HG02588 (cell line): ENCODE measurements around the gene STRA8.

Experiments
- ATAC-seq: cut with Tn5 transposase; IDR thresholded peaks from one replicate; pipeline ENCODE4 v1.9.1; 2021; ENCODE audit warnings: mild to moderate bottlenecking, moderate library complexity; ENCODE audit not compliant: unreplicated experiment

STRA8 gene

GRCh38 chr7:135263321-135263970 lies 29.8 kb downstream of the STRA8 start:
- ATAC-seq: no peak

- ATAC-seq: no peak
These were observed 32.0 kb downstream of the STRA8 start for GRCh38 chr7:135265637-135266036.

GRCh38 chr7:135269921-135270320 lies 36.3 kb downstream of the STRA8 start:
- no peak for ATAC-seq

- no peak for ATAC-seq
These were observed 37.1 kb downstream of the STRA8 start for GRCh38 chr7:135270577-135271254.

GRCh38 chr7:135271255-135271615 lies 37.6 kb downstream of the STRA8 start:
- ATAC-seq: no peak

GRCh38 chr7:135272303-135272702 lies 38.7 kb downstream of the STRA8 start:
- no peak for ATAC-seq

GRCh38 chr7:135273581-135273980 lies 39.9 kb downstream of the STRA8 start:
- no peak for ATAC-seq

- ATAC-seq: peak; percentile 59
These were observed 41.0 kb downstream of the STRA8 start for GRCh38 chr7:135274495-135275268.

GRCh38 chr7:135275971-135276580 lies 42.4 kb downstream of the STRA8 start:
- ATAC-seq: no peak

- no peak for ATAC-seq
These were observed 43.5 kb downstream of the STRA8 start for GRCh38 chr7:135277161-135277560.

GRCh38 chr7:135281363-135281949 lies 47.8 kb downstream of the STRA8 start:
- peak; percentile 97 for ATAC-seq

- ATAC-seq: no peak
These were observed 49.1 kb downstream of the STRA8 start for GRCh38 chr7:135282561-135283254.

GRCh38 chr7:135283959-135284638 lies 50.5 kb downstream of the STRA8 start:
- no peak for ATAC-seq

GRCh38 chr7:135285547-135286233 lies 52.1 kb downstream of the STRA8 start:
- ATAC-seq: no peak

GRCh38 chr7:135286876-135287275 lies 53.2 kb downstream of the STRA8 start:
- ATAC-seq: no peak

- no peak for ATAC-seq
These were observed 57.0 kb downstream of the STRA8 start for GRCh38 chr7:135290594-135290993.

GRCh38 chr7:135291809-135292253 lies 58.2 kb downstream of the STRA8 start:
- ATAC-seq: no peak

GRCh38 chr7:135299235-135299634 lies 65.6 kb downstream of the STRA8 start:
- ATAC-seq: no peak
